GM19463 (cell line): ENCODE results near the gene WDR26.
"Not testable (repeated sequence)": the region's sequence is repeated elsewhere in the genome, so short reads cannot be mapped to it uniquely, and the experiment has no call there.

Source experiments
- ATAC-seq: cut with Tn5 transposase; IDR thresholded peaks from one replicate; pipeline ENCODE4 v1.9.1; 2021; ENCODE audit warnings: mild to moderate bottlenecking, moderate library complexity; ENCODE audit not compliant: unreplicated experiment

Gene WDR26

GRCh38 chr1:224433701-224434672 is 610 bp downstream of the WDR26 start:
- ATAC-seq, result peak; percentile 7

GRCh38 chr1:224433041-224433691 is 1.4 kb downstream of the WDR26 start:
- no peak for ATAC-seq

- ATAC-seq, result no peak
These were observed 1.9 kb downstream of the WDR26 start for GRCh38 chr1:224432672-224433040.

DNA sequence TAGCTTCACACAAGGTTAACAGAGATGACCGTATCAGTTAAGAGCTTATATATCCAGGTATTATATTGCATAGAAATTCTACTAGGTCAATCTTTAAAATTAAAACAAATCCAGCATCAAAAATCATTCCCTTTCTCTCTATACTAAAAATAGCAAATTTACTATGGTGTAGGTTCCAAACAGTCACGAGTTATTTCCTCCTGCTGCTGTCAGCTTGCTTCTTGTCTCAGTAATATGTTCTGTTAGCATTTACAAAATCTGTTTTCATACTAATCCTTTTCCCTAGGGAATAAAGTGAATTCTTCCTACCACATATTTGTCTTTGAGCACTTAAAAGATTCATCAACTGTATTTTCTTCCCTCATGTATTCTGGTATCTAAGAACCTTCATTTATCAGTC is 2.5 kb downstream of the WDR26 start:
- ATAC-seq, result no peak

- ATAC-seq, result no peak
These were observed 2.9 kb downstream of the WDR26 start for GRCh38 chr1:224431726-224432125.

DNA sequence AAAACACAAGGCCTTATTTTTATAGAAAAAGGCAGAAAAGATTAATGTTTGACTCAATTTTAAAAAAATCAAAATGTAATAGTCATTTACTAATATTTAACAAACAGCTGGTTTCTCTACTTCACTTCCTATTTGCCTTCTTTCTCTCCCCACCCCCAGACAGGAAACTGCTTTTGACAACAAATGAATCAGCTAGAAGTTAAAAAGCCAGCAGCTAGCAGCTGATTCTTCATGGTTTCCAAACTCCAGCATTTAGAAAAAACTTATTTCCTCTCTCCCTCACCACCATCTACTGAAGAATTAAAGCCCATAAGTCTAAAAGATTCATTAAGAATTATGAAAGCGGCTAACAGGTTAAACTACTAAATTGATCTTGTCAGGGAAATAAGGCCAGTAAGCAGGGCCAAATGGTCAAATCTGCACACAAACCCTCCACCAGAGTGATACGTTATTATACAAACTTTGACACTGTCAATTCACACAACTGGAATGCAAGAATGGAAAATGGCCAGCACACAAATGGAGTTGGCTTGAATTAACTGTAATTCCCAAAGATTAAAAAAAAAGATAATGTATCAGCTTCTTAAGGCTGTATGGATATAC is 4.0 kb downstream of the WDR26 start:
- no peak for ATAC-seq

GRCh38 chr1:224429616-224430326 is 4.8 kb downstream of the WDR26 start:
- no peak for ATAC-seq

DNA sequence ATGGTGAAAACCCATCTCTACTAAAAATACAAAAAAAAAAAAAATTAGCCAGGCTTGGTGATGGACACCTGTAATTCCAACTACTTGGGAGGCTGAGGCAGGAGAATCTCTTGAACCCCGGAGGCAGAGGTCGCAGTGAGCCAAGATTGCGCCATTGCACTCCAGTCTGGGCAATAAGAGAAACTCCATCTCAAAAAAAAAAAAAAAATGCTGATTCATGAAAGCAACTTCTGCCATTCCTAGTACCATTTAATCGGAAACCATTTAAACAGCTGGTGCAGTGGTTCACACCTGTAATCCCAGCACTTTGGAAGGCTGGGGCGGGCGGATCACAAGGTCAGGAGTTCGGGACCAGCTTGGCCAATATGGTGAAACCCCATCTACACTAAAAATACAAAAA is 5.9 kb downstream of the WDR26 start:
- ATAC-seq, result not testable (repeated sequence)

- no peak for ATAC-seq
These were observed 7.3 kb downstream of the WDR26 start for GRCh38 chr1:224427346-224427745.

DNA sequence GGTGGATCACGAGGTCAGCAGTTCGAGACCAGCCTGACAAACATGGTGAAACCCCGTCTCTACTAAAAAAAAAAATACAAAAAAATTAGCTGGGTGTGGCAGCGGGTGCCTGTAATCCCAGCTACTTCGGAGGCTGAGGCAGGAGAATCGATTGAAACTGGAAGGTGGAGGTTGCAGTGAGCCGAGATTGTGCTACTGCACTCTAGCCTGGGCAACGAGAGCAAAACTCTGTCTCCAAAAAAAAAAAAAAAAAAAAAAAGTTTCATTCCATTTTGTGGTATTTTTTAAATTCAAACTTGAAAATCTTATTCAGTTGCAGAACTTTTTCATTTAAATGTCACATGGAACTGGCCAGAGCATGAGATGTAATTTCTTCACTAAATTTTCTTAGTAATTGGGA is 7.7 kb downstream of the WDR26 start:
- ATAC-seq, result not testable (repeated sequence)

DNA sequence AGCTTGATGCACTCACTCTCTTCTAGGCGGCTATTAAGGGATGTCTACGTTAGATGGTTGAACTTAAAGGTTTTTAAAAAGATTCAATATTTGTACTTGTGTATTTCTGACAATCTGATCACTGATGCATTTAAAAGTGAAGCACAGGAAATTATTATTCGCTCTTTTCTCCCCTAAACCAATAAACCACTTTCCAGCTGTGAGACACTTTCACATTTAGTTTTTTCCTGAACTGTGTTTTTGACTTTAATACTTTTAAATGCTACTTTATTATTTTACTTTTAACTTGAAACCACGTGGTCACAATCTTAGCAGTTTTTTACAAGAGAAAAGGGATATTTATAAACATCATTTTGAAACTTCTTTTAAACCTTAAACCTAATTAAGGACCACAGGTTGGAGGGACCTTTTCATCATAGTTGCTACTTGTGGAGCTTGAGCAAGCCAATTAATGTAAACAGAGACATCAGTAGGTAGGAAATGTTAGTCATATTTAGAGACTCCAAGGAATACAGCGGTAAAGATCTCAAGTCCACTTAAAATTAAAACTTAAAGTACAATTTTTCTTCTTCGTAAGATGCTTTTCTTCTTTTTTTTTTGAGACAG is 9.2 kb downstream of the WDR26 start:
- no peak for ATAC-seq

DNA sequence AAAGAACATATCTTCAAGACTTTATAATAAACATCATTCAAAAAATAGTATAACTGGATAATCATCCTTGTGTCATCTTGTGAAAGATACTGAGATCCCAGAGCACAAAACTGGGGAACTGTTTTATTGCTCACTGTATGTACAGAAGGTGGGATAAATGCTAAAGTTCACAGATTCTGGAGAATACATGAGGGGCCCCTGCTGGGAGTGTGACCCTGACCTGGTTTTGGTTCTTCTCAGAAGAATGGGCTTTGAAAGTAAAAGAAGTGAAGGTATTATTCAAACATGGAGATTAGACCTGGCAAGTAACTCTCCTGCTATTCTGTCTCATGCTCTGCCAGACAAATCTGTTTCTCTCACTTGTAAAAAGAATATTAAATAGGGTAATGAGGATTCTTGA is 14.5 kb downstream of the WDR26 start:
- ATAC-seq, result no peak

DNA sequence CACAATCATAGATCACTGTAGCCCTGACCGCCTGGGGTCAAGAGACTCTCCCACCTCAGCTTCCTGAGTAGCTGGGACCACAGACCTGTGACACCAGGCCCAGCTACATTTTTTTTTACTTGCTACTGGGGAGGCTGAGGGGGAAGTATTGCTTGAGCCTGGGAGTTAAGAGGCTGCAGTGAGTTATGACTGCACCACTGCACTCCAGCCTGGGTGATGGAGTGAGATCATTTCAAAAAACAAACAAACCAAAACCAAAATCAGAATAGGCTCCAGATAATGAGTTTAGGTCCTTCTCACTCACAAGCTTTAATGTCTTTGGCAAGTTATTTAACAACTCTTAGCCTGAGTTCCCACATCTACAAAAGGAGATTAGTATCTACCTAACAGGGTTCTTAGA is 22.8 kb downstream of the WDR26 start:
- ATAC-seq, result no peak

DNA sequence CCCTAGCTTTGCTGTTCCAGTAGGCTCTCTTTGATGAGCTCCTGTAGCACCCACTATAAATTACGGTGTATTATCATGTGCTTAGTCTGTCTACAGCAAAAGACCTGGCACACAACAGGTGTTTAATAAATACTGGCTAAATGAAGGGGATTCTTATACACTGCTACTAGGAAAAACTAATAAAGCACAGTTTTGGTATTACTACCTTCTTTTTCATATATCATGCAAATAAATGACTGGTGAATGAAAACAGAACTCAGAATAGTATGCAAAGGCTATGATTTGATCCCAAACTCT is 26.4 kb downstream of the WDR26 start:
- ATAC-seq, result no peak

- ATAC-seq, result no peak
These were observed 26.9 kb downstream of the WDR26 start for GRCh38 chr1:224407571-224408293.

GRCh38 chr1:224406216-224406615 is 28.4 kb downstream of the WDR26 start:
- no peak for ATAC-seq

- no peak for ATAC-seq
These were observed 29.0 kb downstream of the WDR26 start for GRCh38 chr1:224405604-224405970.

DNA sequence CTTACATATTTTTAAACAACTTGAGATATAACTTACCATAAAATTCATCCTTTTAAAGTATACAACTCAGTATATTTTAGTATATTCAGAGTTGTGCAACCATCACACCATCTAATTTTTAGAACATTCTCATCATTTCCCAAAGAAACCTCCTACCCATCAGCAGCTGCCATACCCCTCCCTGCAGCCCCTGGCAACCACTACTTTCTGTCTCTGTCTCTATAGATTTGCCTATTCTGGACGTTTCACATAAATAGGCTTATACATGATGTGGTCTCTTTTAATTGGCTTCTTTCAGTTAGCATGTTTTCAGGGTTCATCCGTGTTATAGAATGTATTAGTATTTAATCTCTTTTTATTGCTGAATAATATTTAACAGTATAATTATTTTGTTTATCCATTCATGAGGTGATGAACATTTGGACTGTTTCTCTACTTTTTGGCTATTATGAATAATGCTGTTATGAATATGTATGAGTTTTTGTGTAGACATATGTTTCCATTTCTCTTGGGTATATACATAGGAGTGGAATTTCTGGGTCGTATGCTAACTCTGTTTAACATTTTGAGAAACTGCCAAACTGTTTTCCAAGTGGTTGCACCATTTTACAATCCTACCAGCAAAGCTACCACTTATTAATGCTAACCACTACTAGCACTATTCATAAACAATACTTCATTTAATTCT is 29.5 kb downstream of the WDR26 start:
- ATAC-seq, result no peak

DNA sequence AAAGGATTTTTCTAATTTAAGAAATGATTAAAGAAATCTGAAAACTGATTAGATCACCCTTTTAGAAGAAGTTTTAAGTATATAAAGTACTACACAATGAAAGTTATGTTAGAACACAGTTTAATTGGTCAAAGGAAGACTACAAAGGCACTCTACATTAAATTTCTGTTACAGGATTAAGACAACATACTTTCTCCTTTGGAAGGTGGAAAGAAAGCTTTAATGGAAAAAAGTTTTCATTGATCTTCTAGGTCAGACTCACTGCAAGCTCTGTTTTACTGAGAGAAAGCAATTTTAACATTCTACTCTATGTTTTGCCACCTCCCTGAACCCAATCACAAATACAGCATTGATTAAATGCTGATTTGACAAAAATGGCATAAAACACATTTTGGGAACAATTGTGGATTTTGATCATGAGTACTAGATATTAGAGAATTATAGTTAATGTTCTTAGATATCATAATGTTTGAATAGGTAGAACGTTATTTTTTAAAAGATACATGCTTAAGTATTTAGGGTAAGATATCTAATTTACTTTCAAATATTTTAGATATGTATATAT is 32.0 kb downstream of the WDR26 start:
- no peak for ATAC-seq

DNA sequence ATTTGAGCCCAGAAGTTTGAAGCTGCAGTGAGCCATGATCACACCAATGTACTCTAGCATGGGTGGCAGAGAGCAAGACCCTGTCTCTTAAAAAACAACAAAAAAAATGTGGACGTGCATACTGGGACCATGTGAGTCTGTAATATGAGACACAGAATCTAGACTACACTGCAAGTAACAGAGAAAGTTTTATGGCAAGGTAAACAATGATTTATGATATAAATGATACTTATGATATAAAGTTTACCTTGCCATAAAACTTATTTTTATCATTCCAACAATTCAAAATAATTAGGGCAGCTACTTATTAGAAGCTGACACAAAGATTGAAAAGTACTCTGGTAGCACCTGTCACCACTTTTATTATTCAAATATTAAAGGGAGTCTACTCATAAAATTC is 34.7 kb downstream of the WDR26 start:
- ATAC-seq, result no peak
